SK-N-SH treated with all-trans-retinoic acid at 6 μM for 48 hours (cell line): ENCODE results near the gene LRRC14B.

ENCODE experiments used
- BACH2 ChIP-seq: fragments of 250-450 bp; sonication (Bioruptor Pico); IDR thresholded peaks from 2 replicates; pipeline ENCODE4 v1.9.0; 2021; ENCODE audit warnings: mild to moderate bottlenecking, borderline replicate concordance
- RARB ChIP-seq: fragments of 250-450 bp; sonication (Bioruptor Pico); IDR thresholded peaks from 2 replicates; pipeline ENCODE4 v1.8.0; 2021; ENCODE audit warnings: mild to moderate bottlenecking, moderate library complexity
- ZFP3 ChIP-seq: fragments of 250-450 bp; sonication (Bioruptor Pico); IDR thresholded peaks from 2 replicates; pipeline ENCODE4 v1.5.0; 2020; ENCODE audit warnings: mild to moderate bottlenecking, moderate library complexity
- ZFP30 ChIP-seq: fragments of 450-650 bp; formaldehyde crosslinking; IDR thresholded peaks from 2 replicates; pipeline ENCODE4 v1.5.0; 2022; ENCODE audit warnings: mild to moderate bottlenecking, moderate library complexity
- TF ChIP-seq, protein P1 (sequence below): fragments of 250-450 bp; sonication (Bioruptor Pico); IDR thresholded peaks from 2 replicates; pipeline ENCODE4 v1.8.0; 2020; ENCODE audit warnings: mild to moderate bottlenecking, moderate library complexity, borderline replicate concordance

DNA sequence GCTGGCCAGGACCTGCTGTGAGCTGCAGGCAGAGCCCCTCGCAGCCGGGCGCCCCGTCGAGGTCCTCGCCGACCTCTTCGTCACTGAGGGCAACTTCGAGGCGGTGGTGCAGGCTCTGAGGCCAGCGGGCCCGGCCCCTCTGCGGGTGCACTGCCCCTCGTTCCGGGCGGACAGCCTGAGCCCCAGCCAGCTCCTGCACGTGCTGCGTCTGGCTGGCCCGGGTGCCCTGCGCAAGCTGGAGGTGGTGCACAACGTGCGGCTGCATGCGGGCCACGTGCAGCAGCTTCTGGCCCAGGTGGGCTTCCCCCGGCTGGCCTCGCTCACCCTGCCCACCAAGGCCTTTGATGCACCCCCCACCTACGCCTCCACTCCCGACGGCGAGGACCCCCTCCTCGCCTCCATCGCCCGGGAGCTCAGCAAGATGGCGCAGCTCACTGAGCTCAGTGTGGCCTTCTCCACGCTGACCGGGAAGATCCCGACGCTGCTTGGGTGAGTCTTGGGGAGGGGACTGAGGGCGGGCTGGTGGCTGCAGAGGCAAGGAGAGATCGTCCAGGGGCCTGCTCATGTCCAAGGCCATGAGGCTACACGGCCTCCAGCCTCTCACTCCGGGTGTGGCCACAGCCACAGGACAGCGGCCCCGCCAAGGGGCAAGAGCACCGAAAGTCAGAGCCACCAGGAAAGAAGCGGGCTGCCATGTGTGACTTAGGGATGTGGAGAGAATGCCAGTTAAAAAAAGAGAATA is 825 bp downstream of the LRRC14B start:
- TF ChIP-seq RARB (CRISPR knock-in tag) (no peak), BACH2 (CRISPR knock-in tag) (no peak), ZFP3 (CRISPR knock-in tag) (no peak), ZFP30 (CRISPR knock-in tag) (no peak)
- TF ChIP-seq, protein P1, sequence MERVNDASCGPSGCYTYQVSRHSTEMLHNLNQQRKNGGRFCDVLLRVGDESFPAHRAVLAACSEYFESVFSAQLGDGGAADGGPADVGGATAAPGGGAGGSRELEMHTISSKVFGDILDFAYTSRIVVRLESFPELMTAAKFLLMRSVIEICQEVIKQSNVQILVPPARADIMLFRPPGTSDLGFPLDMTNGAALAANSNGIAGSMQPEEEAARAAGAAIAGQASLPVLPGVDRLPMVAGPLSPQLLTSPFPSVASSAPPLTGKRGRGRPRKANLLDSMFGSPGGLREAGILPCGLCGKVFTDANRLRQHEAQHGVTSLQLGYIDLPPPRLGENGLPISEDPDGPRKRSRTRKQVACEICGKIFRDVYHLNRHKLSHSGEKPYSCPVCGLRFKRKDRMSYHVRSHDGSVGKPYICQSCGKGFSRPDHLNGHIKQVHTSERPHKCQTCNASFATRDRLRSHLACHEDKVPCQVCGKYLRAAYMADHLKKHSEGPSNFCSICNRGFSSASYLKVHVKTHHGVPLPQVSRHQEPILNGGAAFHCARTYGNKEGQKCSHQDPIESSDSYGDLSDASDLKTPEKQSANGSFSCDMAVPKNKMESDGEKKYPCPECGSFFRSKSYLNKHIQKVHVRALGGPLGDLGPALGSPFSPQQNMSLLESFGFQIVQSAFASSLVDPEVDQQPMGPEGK (CRISPR knock-in tag), result no peak
